SKM-1 treated with dmso at 0.1 percent for 144 hours (cell line): ENCODE data around the gene CD8B2.
"Not testable (repeated sequence)": the region's sequence is repeated elsewhere in the genome, so short reads cannot be mapped to it uniquely, and the experiment has no call there.

Source experiments
- DNase-seq: peaks from one replicate; lab custom pipeline; 2025; ENCODE audit not compliant: unreplicated experiment; lab: John Stamatoyannopoulos, UW

Gene CD8B2

DNA sequence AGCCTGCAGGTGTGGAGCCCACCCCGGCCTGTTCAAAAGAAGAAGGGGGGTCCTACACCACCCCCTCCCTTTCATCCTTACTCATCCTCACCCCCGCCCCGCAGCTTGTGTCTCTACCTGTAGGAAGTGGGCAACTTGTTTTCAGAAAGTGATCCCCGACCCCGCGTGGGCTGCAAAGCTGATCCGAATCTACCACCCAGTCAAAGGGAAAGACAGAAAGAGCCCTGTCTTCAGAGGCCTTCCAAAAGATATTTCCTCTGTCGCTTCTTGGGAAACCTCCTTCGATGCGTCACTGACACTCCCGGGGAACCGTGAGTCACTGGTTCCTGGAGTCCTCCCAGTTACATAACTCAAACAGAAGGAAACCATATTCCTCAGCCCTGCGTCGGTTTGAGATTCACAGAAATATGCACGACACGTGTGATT is 24.3 kb downstream of the CD8B2 start:
- peak; percentile 12 for DNase-seq

- DNase-seq = not testable (repeated sequence)
These were observed 24.8 kb downstream of the CD8B2 start for GRCh38 chr2:106511934-106512333.

GRCh38 chr2:106513391-106513790 is 26.2 kb downstream of the CD8B2 start:
- not testable (repeated sequence) for DNase-seq

GRCh38 chr2:106514827-106515226 is 27.7 kb downstream of the CD8B2 start:
- not testable (repeated sequence) for DNase-seq

DNA sequence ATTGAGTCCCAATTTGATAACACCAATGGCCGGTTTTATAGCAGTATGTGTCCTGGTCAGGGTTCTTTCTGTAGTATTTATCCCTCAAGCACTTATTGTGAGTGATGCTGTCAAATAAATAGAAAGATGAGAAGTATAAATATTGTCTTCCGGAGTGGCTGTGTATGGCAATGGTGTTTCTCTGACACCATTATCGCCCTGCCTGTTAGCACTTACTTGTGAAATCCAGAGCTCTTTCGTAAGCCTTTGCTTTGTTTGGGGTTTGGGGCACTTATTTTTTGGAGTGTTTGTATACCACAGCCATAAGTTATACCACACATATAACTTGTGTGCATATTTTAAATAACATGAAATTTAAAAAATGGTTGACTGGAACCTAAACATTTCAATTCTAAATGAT is 29.3 kb downstream of the CD8B2 start:
- peak; percentile 29 for DNase-seq

DNA sequence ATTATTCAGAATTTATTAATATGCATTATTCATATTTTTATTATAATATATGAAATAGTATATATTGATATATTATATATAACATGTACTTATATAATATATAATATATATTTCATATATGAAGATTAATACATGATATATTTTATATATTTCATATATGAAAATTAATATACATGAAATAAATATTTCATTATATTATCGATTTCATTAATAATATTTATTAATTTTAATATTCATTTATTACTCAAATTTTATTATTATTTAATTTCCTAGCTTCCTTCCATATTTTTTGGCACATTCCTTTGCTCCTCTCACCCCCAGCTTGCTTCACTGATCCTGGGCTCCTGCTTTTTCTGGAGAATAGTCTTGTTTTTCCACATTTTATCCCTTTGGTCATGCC is 29.7 kb downstream of the CD8B2 start:
- no peak for DNase-seq

GRCh38 chr2:106517329-106517728 is 30.2 kb downstream of the CD8B2 start:
- no peak for DNase-seq

GRCh38 chr2:106519767-106520166 is 32.6 kb downstream of the CD8B2 start:
- no peak for DNase-seq

DNA sequence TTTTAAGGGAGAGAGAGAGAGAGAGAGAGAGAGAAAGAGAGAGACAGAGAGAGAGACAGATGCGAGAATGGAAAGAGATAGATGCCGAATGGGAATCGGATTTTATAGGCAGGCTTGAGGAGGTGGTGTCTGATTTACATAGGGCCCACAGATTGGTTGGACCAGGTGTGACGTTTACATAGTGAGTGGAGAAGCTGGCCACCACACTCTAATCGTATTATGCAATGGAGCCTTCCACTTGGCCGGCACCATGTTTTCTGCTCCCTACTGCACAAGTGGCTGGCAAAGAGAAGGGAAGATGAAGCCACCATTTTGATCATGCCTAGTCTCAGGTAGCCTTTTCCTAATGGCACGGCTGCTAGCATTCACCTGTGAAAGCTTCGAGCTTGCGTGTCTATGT is 33.9 kb downstream of the CD8B2 start:
- no peak for DNase-seq

DNA sequence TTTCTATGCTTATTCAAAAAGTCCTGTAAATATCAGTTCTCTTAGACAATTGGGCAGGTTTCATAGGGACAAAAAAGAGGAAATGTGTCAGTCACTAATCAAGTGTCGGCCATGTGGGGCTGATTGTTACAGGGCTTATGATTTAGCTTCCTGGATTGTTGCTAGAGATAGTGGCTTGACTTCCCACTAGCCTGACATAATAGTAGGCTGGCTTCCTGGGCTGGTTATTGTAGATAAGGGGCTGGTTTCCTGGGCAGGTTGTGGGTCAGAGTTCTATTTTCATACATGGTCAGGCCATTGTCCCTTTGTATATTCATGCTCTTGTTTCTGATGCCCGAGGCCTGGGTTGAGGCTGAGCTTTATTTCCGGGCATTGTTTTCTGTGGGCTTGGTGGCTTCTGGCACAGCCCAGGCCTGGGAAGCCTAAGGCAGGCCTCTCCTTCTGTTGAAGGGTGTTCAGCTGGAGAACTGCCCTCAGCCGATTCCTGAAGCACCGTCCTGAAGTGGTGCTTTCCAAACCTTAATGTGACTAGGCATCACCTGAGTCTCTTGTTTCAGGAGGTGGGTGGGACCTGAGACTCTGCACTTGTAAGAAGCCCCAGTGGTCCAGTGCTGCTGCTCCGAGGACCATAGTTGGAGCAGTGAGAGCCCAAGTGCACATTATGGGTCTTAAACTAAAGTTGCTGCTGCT is 37.0 kb downstream of the CD8B2 start:
- DNase-seq = no peak

- no peak for DNase-seq
These were observed 43.7 kb downstream of the CD8B2 start for GRCh38 chr2:106530866-106531265.

- no peak for DNase-seq
These were observed 44.6 kb downstream of the CD8B2 start for GRCh38 chr2:106531676-106532214.

GRCh38 chr2:106532236-106532635 is 45.1 kb downstream of the CD8B2 start:
- DNase-seq = no peak

DNA sequence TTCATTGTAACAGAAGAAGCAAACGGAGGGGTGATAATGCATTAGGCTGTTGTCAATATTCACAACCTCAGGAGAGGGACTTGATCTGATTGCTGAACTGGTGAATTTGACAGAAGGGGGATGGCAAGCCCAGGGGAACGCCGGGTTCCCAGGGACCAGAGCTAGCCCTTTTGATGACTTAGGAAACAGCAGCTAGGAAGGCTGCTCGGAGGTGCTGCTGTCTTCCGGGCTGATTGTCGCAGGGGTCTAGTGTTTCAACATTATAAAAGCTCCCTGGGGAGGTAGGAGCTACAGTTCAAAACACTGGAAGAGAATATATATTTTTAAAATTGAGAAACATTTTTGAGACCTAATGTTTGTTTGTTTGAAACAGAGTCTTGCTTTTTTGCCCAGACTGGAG is 47.3 kb downstream of the CD8B2 start:
- no peak for DNase-seq

GRCh38 chr2:106536490-106536889 is 49.3 kb downstream of the CD8B2 start:
- DNase-seq = no peak

DNA sequence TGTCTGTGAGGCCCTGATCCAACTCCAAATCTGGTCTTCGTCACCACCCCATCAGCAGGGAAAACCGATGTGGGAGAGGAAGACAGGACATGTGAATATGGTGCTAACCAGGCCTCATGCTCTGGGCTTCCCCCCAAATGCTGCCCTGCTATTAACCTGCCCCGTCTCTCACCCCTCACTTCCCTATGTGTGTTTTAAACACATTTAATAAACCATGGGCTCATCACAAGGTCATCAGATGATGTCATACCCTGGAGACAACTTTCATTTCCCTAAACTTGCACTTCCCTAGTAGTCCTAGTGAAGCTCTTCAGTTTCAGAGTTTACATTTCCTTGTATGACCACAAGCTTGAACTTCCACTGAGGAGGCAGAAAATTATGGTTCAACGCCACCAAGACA is 49.9 kb downstream of the CD8B2 start:
- DNase-seq = peak; percentile 85

DNA sequence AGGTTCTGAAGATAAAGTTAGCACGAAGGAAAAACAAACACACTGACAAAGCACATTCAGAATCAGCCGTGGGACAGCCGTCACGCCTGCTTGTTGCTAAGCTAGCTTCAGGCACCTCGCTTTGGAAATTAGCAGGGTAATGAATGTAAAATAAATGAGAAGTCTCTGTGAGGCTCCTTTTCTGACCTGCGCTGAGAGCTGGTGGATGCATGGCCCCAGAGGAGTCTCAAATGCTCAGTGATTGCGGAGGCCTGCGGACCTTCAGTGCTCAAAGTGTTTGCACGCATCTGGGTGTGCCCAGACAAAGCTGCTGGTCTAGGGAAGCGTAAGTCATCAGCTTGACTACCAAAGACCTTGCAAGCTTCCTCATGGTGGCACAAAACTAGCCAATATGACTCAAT is 50.6 kb downstream of the CD8B2 start:
- DNase-seq = no peak

DNA sequence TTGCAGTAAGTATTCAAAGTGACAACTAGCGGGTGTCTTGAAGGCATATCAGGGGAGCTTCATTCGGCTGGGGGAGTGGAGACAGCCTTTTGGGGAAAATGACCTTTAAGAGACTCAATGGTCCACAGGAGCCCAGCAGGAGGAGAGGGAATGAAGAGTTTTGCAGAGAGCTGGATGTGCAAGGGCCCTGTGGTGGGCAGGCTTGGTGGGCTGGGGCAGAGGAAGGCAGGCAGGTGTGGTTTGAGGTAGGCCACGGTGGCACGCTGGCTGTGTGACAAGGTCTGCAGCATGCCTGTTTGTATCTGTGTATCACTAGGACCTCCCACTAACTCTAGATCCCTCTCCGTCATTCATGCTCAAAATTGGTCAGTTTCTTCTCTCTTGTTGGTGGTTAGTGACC is 53.7 kb downstream of the CD8B2 start:
- DNase-seq = no peak

- DNase-seq = no peak
These were observed 54.2 kb downstream of the CD8B2 start for GRCh38 chr2:106541333-106541732.

GRCh38 chr2:106542746-106543359 is 55.7 kb downstream of the CD8B2 start:
- peak; percentile 37 for DNase-seq

DNA sequence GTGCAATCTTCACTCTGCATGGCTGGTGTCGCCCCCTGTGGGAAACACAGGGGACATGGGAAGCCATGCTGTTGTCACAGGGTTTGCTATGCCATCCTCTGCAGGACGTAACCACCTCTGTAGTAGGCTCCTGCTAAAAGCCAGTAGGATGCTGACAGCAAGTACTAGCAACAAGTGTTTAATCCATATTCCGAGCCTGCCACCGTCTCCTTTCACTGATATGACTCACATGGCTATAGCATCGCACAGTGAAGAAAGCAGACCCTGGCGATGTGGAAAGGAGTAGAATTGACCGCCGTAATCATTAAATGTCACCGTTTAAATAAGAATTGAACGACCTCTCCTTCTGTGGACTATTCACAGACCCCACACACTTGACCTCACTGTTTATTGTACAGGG is 57.8 kb downstream of the CD8B2 start:
- DNase-seq = no peak

DNA sequence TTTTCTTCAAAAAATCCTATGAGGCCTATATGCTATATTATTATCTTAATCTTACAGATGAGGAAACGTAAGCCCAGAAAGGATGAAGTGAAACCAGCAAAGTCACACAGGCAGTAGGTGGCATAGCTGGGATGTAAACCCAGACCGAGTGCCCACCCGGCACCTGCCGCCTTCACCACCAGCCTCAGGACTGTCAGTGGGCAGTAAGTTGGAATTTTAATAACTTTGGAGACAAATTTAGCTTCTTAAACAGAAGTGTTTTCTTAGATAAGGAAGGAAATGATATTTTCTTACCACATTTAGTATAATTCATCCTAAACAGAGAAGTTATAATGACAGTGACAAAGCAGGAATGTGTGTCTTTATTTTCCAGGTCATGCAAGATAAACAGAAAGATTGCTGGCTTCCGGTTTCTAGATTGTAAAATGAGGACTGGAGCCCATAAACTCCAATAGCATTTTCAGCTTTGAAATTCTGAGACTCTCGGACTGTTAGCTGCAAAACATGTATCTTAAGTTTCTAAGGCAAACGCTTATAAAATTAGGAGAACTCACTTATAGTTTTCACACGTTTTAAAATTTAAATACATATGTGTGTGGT is 59.3 kb downstream of the CD8B2 start:
- DNase-seq = no peak
